Measurements from ENCODE around the gene ARHGAP1. TPM values are rescaled to one million over a fixed set of nuclear protein-coding genes. Genes with fewer than 3 reads are reported as not detected.

ARHGAP1 gene
- polyA plus RNA-seq, 3 donors, result 31.6 to 59.3 (median 44.1) TPM

- H3K27me3 ChIP-seq (ENCODE audit: control insufficient read depth in 2 of 2, insufficient read depth in 2 of 2, low read length in 2 of 2), result no peaks in the 10 kb centered on the region
- H3K4me1 ChIP-seq (ENCODE audit: control insufficient read depth in 1 of 2, insufficient read depth in 2 of 2, low read length in 2 of 2), result no peaks in the 10 kb centered on the region
- Mint-ChIP-seq H3K4me3 (no peak overlapping the region), H3K4me1 (peaks cover 6% of the 10 kb centered on the region), H3K9me3 (peaks cover 0 to 3% (median 0%) of the 10 kb centered on the region in 7 donors), H3K27ac (no peak overlapping the region), H3K27me3 (ENCODE audit: low read depth in 3 of 3) (peaks cover 0 to 5% (median 3%) of the 10 kb centered on the region in 3 donors), H3K36me3 (no peaks in the 10 kb centered on the region)
- intact Hi-C loops (cut with micrococcal nuclease), result no loop called here
- 97% methylated on average over 23 of the region's 25 CpGs for WGBS (ENCODE audit: insufficient coverage)
- H2AFZ ChIP-seq (ENCODE audit: insufficient read depth, low read depth, low read length, poor library complexity, severe bottlenecking), result no peak overlapping the region
- no peaks in the 10 kb centered on the region for H4K20me1 ChIP-seq (ENCODE audit: insufficient read depth, low read length)
- no peak for TF ChIP-seq CTCF (IDR thresholded peaks at IDR 0.05)
- H3K27ac ChIP-seq (ENCODE audit: low read depth in 1 of 2, low read length in 2 of 2), result no peak overlapping the region
- no peaks in the 10 kb centered on the region for H3K36me3 ChIP-seq (replicated peaks in 1 of 2; ENCODE audit: control insufficient read depth in 1 of 2, insufficient read depth in 2 of 2, low read length in 2 of 2)
- no peak overlapping the region for H3K4me2 ChIP-seq (replicated peaks; ENCODE audit: extremely low read depth, low read length, poor library complexity, severe bottlenecking)
- no peak for DNase-seq
- H3K79me2 ChIP-seq (ENCODE audit: insufficient read depth, low read length), result no peaks in the 10 kb centered on the region
- no peaks in the 10 kb centered on the region for H3K9me3 ChIP-seq (replicated peaks in 1 of 2; ENCODE audit: control insufficient read depth in 1 of 2, insufficient read depth in 1 of 2, low read length in 2 of 2)
- H3K9ac ChIP-seq (ENCODE audit: insufficient read depth, low read length, poor library complexity, severe bottlenecking), result no peak overlapping the region
- H3K4me3 ChIP-seq (replicated peaks in 1 of 3; ENCODE audit: low read depth in 2 of 3, low read length in 3 of 3), result no peak overlapping the region
Measured at GRCh38 chr11:46719543-46720218, 19.3 kb upstream of the ARHGAP1 start.

- Histone ChIP-seq H4K20me1 (ENCODE audit: insufficient read depth, low read length) (no peaks in the 10 kb centered on the region), H3K4me2 (replicated peaks; ENCODE audit: extremely low read depth, low read length, poor library complexity, severe bottlenecking) (no peak within 1 kb of the TSS), H3K4me1 (ENCODE audit: control insufficient read depth in 1 of 2, insufficient read depth in 2 of 2, low read length in 2 of 2) (no peaks in the 10 kb centered on the region), H3K79me2 (ENCODE audit: insufficient read depth, low read length) (no peaks in the 10 kb centered on the region), H3K27me3 (ENCODE audit: control insufficient read depth in 2 of 2, insufficient read depth in 2 of 2, low read length in 2 of 2) (no peaks in the 10 kb centered on the region), H3K36me3 (replicated peaks in 1 of 2; ENCODE audit: control insufficient read depth in 1 of 2, insufficient read depth in 2 of 2, low read length in 2 of 2) (no peaks in the 10 kb centered on the region), H3K27ac (ENCODE audit: low read depth in 1 of 2, low read length in 2 of 2) (no peak within 1 kb of the TSS), H2AFZ (ENCODE audit: insufficient read depth, low read depth, low read length, poor library complexity, severe bottlenecking) (no peak within 1 kb of the TSS), H3K4me3 (replicated peaks in 1 of 3; ENCODE audit: low read depth in 2 of 3, low read length in 3 of 3) (no peak within 1 kb of the TSS), H3K9me3 (replicated peaks in 1 of 2; ENCODE audit: control insufficient read depth in 1 of 2, insufficient read depth in 1 of 2, low read length in 2 of 2) (no peaks in the 10 kb centered on the region), H3K9ac (ENCODE audit: insufficient read depth, low read length, poor library complexity, severe bottlenecking) (no peak within 1 kb of the TSS)
- Mint-ChIP-seq H3K36me3 (no peaks in the 10 kb centered on the region), H3K27me3 (ENCODE audit: low read depth in 3 of 3) (peaks cover 0 to 5% (median 3%) of the 10 kb centered on the region in 3 donors), H3K4me1 (peaks cover 6% of the 10 kb centered on the region), H3K4me3 (no peak within 1 kb of the TSS), H3K9me3 (peaks cover 0 to 3% (median 0%) of the 10 kb centered on the region in 7 donors), H3K27ac (no peak within 1 kb of the TSS)
- 97% methylated on average over 6 of the region's 7 CpGs for WGBS (ENCODE audit: insufficient coverage)
- TF ChIP-seq CTCF (IDR thresholded peaks at IDR 0.05), result no peak
- intact Hi-C loops (cut with micrococcal nuclease), result no loop called here
- no peak for DNase-seq
Measured at GRCh38 chr11:46719048-46719542, 18.7 kb upstream of the ARHGAP1 start, which contains the start of gene F2. TSS of gene F2 (plus strand) at chr11:46719213. CDS start at chr11:46719236, 23 bp downstream.
